Subcutaneous adipose tissue (tissue), 4 donors: ENCODE measurements around the gene LBX2. TPM values are rescaled to one million over a fixed set of nuclear protein-coding genes. Genes with fewer than 3 reads are reported as not detected.

Source experiments
- total RNA-seq, 4 donors: library from RNA; depleted of rRNA; stranded (reverse); fragments of >200 nt; gene quantifications; one replicate each; pipeline ENCODE4 v1.1.0, GENCODE V29; 2016
- TF ChIP-seq, protein P1 (sequence below): fragments of 450-650 bp; IDR thresholded peaks from one replicate; pipeline ENCODE4 v1.5.1; 2016; ENCODE audit warnings: low read depth, mild to moderate bottlenecking, control low read depth, antibody characterized with exemption, moderate library complexity

The LBX2 gene
- total RNA-seq, 4 donors from 2014 or later = 2.9 to 4.4 (median 4.1) TPM; not detected in 1

DNA sequence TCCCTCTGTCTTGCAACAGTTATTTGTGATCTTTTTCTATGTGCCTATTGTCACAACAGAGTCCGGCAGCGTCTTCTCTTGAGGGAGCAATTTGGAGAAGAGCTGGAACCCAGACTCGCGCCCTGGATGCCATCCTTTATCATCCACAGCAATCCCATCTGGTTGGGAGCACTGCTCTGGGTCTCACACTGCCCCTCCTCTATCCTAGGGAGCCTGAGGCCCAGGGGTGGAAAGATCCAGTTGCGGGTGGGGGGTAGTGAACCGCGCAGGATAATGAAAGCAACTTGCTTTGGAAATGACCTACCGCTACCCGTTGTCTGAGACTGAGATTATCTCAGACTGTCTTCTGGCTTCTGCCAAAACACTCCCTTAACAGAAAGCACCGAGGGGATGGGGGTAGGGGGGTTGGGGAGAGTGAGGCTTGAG lies 40.5 kb downstream of the LBX2 start:
- TF ChIP-seq, protein P1, sequence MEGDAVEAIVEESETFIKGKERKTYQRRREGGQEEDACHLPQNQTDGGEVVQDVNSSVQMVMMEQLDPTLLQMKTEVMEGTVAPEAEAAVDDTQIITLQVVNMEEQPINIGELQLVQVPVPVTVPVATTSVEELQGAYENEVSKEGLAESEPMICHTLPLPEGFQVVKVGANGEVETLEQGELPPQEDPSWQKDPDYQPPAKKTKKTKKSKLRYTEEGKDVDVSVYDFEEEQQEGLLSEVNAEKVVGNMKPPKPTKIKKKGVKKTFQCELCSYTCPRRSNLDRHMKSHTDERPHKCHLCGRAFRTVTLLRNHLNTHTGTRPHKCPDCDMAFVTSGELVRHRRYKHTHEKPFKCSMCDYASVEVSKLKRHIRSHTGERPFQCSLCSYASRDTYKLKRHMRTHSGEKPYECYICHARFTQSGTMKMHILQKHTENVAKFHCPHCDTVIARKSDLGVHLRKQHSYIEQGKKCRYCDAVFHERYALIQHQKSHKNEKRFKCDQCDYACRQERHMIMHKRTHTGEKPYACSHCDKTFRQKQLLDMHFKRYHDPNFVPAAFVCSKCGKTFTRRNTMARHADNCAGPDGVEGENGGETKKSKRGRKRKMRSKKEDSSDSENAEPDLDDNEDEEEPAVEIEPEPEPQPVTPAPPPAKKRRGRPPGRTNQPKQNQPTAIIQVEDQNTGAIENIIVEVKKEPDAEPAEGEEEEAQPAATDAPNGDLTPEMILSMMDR = no peak

- TF ChIP-seq, protein P1 = no peak
Observed at GRCh38 chr2:74458132-74458937, 41.1 kb downstream of the LBX2 start, which contains the start of gene WBP1. TSS of gene WBP1 (plus strand) at chr2:74458438. CDS start at chr2:74458603, 165 bp downstream.

DNA sequence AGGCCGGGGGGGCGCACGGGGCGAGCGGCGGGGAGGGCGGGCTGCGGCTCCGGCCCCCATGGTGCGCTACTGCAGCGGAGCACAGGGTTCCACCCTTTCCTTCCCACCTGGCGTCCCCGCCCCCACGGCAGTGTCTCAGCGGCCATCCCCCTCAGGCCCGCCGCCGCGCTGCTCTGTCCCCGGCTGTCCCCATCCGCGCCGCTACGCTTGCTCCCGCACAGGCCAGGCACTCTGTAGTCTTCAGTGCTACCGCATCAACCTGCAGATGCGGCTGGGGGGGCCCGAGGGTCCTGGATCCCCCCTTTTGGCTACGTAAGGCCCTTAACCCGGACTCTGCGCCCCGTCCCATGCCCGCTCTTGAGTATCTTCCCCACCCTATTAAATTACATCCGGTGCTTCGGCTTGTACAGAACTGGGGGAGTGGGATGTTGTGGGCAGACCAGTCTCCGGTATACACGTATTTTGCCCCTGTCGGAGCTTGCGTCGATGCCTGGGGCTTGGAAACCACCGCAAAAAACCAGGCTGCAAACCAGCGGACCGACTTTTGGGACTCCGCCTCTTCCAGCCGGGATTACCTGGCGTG lies 41.8 kb downstream of the LBX2 start:
- TF ChIP-seq, protein P1 = no peak

DNA sequence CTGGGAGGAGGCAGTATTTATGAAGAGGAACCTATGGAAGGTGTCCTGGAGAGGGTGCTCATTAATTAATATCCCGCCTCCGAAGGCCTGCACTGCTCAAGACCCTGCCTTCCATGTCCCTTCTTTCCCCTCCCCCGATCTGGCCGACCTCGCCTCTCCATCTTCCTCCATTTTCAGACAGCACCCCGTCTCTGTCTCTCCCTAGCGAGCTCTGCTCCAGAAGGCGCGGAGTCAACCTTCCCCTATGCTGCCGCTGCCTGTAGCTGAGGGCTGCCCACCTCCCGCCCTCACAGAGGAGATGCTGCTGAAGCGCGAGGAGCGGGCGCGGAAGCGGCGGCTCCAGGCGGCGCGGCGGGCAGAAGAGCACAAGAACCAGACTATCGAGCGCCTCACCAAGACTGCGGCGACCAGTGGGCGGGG lies 42.3 kb downstream of the LBX2 start:
- TF ChIP-seq, protein P1 = no peak

GRCh38 chr2:74454654-74455511 lies 44.5 kb downstream of the LBX2 start, which contains the start of gene INO80B:
TSS of gene INO80B (plus strand) at chr2:74455087. CDS start at chr2:74455117, 30 bp downstream.
- TF ChIP-seq, protein P1 = no peak

GRCh38 chr2:74450570-74451190 lies 48.7 kb downstream of the LBX2 start:
- TF ChIP-seq, protein P1 = no peak
